Measurements from ENCODE around the gene ACTR1A. TPM values are rescaled to one million over a fixed set of nuclear protein-coding genes. Genes with fewer than 3 reads are reported as not detected.

ACTR1A gene
- total RNA-seq, 1 donor from 2014 or later, result 88.0 TPM

DNA sequence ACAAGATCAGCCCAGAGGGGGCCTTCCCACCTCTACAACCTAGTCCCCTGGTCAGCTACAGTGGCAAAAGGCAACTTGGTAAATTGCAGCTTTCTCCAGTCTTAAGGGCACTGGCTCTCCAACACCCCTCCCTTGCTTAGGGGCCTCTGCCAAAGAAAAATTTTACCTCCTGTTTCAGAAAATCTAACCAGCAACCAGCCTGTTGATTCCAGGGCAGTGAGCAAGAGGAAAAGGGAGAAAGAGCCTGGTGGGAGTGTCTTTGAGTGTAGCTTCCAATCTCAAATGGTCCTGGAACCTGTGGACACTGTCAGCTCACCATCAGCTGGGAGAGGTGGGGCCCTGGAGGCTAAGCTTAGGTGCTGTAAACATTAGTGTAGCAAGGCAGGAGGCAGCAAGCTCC, 22.9 kb downstream of the ACTR1A start:
- no peak for ATAC-seq
- Histone ChIP-seq H3K9me3 (no peaks in the 10 kb centered on the region), H3K4me1 (no peaks in the 10 kb centered on the region), H3K27me3 (ENCODE audit: low read depth) (no peaks in the 10 kb centered on the region), H3K27ac (no peak overlapping the region), H3K4me3 (no peak overlapping the region), H3K36me3 (peaks cover 57% of the 10 kb centered on the region)
- intact Hi-C loops (cut with DNase I), result no loop called here
- no peak for DNase-seq
- TF ChIP-seq, protein P1, sequence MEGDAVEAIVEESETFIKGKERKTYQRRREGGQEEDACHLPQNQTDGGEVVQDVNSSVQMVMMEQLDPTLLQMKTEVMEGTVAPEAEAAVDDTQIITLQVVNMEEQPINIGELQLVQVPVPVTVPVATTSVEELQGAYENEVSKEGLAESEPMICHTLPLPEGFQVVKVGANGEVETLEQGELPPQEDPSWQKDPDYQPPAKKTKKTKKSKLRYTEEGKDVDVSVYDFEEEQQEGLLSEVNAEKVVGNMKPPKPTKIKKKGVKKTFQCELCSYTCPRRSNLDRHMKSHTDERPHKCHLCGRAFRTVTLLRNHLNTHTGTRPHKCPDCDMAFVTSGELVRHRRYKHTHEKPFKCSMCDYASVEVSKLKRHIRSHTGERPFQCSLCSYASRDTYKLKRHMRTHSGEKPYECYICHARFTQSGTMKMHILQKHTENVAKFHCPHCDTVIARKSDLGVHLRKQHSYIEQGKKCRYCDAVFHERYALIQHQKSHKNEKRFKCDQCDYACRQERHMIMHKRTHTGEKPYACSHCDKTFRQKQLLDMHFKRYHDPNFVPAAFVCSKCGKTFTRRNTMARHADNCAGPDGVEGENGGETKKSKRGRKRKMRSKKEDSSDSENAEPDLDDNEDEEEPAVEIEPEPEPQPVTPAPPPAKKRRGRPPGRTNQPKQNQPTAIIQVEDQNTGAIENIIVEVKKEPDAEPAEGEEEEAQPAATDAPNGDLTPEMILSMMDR (IDR thresholded peaks at IDR 0.05), result no peak

DNA sequence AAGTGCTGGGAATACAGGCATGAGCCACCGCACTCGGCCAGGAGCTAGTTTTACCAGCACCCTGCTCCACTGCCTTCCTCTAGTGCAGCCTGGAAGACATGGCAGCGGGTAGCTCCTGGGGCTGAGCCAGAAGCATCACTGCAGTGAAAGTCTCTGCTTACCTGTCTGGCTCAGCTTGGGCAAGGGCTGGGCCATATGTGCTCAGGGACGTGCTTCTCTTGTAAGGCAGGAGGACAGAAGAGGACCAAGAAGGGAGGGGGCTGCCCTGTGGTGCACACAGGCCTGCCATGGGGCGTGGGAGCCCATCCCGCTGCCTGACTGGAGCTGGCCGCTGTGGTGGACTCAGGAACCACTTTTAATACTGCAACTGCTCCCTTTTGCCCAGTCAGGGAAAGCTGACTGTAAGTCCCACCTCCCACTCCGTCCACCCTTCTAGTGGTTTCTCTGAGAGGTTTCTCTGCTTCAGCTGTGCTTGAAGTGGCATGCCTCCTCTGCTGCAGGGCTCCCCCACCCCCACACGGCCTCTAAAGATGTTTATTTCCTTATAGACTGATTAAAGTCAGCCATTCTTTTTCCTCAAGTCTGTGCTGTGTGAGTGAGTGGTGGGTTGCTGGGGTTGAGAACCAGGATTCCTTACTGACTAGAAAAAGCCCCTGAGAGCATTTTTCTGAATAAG, 25.9 kb downstream of the ACTR1A start:
- TF ChIP-seq, protein P1 (IDR thresholded peaks at IDR 0.05), result no peak
- peak overlapping the region; percentile 31 for H3K27ac ChIP-seq
- ATAC-seq, result peak; percentile 69 to 80
- intact Hi-C loops (cut with DNase I), result no loop called here
- H3K36me3 ChIP-seq, result peaks cover 44% of the 10 kb centered on the region
- no peaks in the 10 kb centered on the region for H3K4me1 ChIP-seq
- no peak overlapping the region for H3K4me3 ChIP-seq
- no peaks in the 10 kb centered on the region for H3K27me3 ChIP-seq (ENCODE audit: low read depth)
- DNase-seq, result peak; percentile 72
- no peaks in the 10 kb centered on the region for H3K9me3 ChIP-seq

DNA sequence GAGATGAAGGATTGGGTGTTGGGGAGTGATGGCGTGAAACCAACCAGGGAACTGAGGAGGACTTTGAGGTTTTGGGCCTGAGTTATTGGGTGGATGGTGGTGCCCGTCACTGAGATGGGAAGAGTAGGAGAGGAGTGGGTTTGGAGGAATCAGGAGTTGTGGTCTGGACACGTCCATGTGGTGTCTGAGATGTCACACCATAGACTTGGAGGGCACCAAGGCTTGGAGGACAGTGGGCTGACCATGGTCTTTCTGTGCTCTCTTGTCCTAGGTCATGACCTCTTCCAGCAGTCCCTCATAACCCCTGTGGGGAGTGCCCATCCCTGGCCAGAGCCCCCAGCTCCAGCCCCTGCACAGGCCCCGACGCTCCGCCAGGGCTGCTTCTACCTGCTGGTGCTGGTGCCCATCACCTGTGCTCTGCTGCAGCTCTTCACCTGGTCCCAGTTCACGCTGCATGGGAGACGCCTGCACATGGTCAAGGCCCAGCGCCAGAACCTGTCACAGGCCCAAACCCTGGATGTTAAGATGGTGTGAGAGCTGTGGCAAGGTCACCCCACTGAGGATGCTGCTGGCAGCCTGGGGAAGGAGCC, 27.0 kb downstream of the ACTR1A start:
- H3K36me3 ChIP-seq, result peaks cover 43% of the 10 kb centered on the region

DNA sequence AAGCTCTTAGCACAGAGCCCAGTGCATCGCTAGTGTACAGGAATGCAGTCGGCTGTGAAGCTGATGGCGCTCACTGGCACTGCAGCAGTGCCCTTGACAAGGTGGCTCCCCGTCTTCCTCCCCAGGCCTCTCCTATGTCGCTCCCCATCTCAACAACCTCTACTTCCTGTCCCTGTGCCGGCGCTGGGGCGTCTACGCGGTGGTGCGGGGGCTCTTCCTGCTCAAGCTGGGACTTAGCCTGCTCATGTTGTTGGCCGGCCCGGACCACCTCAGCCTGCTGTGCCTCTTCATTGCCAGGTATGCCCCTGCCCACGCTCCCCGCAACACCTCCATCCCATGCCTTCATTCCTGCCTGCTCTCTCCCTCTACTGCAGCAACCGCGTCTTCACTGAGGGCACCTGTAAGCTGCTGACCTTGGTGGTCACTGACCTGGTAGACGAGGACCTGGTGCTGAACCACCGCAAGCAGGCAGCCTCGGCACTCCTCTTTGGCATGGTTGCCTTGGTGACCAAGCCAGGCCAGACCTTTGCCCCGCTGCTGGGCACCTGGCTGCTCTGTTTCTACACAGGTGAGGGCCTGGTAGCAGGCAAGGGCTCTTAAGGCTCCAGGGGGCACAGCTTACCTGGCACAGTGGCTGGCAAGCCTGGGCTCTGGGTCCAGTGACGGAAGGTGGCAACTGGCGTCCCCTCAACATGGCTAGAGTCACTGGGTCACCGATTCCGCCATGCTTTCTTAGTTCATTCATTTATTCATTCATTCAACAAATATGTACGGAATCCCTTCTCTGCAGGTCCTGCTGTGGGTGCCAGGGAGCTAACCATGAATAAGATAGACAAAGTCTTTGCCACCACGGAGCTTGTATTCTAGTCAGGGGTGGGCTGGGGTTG, 28.8 kb downstream of the ACTR1A start:
- intact Hi-C loops (cut with DNase I), result no loop called here
- H3K9me3 ChIP-seq, result no peaks in the 10 kb centered on the region
- H3K36me3 ChIP-seq, result peaks cover 34% of the 10 kb centered on the region
- DNase-seq (no peak), ATAC-seq (no peak)
- peaks cover 12% of the 10 kb centered on the region for H3K4me1 ChIP-seq
- TF ChIP-seq, protein P1 (IDR thresholded peaks at IDR 0.05), result no peak
- no peak overlapping the region for H3K4me3 ChIP-seq
- no peaks in the 10 kb centered on the region for H3K27me3 ChIP-seq (ENCODE audit: low read depth)
- H3K27ac ChIP-seq, result no peak overlapping the region

More for the DNA sequence above, 27.0 kb downstream of the ACTR1A start:
- no peaks in the 10 kb centered on the region for H3K4me1 ChIP-seq
- TF ChIP-seq, protein P1 (IDR thresholded peaks at IDR 0.05), result no peak
- no peaks in the 10 kb centered on the region for H3K9me3 ChIP-seq
- ATAC-seq (no peak), DNase-seq (no peak)
- H3K27ac ChIP-seq, result no peak overlapping the region
- H3K4me3 ChIP-seq, result no peak overlapping the region
- H3K27me3 ChIP-seq (ENCODE audit: low read depth), result no peaks in the 10 kb centered on the region
- intact Hi-C loops (cut with DNase I), result no loop called here

DNA sequence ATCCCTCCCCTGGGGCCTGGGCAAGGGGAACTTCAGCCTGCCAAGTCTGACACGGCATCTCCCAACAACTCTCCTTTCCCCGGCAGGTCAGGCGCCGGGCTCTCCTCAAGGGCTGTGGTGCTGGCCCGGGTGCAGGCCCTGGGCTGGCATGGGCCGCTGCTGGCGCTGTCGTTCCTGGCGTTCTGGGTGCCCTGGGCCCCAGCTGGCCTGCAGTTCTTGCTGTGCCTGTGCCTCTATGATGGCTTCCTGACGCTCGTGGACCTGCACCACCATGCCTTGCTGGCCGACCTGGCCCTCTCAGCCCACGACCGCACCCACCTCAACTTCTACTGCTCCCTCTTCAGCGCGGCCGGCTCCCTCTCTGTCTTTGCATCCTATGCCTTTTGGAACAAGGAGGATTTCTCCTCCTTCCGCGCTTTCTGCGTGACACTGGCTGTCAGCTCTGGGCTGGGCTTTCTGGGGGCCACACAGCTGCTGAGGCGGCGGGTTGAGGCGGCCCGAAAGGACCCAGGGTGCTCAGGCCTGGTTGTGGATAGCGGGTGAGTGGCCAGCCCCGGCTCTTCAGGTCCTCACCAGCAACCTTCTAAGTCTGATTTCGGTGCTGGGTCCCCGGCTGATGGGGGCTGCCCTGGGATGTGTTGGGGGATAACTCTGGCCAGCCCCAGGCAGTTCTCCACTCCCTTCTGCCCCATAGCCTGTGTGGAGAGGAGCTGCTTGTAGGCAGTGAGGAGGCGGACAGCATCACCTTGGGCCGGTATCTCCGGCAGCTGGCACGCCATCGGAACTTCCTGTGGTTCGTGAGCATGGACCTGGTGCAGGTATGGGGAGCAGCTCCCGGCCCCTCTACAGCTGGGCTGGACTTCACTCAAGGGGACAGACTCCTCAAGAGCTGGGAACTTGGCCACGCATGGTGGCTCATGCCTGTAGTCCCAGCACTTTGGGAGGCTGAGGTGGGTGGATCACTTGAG, 31.6 kb downstream of the ACTR1A start:
- TF ChIP-seq, protein P1 (IDR thresholded peaks at IDR 0.05), result no peak
- intact Hi-C loops (cut with DNase I), result no loop called here
- H3K4me1 ChIP-seq, result peaks cover 22% of the 10 kb centered on the region
- peaks cover 34% of the 10 kb centered on the region for H3K36me3 ChIP-seq
- no peaks in the 10 kb centered on the region for H3K27me3 ChIP-seq (ENCODE audit: low read depth)
- no peak overlapping the region for H3K27ac ChIP-seq
- H3K4me3 ChIP-seq, result no peak overlapping the region
- DNase-seq (no peak), ATAC-seq (no peak)
- H3K9me3 ChIP-seq, result no peaks in the 10 kb centered on the region

Data from lower lobe of right lung (tissue), 2 donors.